ENCODE results near the gene PANK4. TPM values are rescaled to one million over a fixed set of nuclear protein-coding genes. Genes with fewer than 3 reads are reported as not detected.
A peak's percentile ranks its signal among the peaks of the same experiment; 100 is the strongest.

PANK4 gene
- total and polyA plus RNA-seq, 9 of the 15 experiments (the other 6 are each of a cell fraction or from before 2014, with no cell fraction given): 0.93 to 55.6 (median 31.5) TPM

DNA sequence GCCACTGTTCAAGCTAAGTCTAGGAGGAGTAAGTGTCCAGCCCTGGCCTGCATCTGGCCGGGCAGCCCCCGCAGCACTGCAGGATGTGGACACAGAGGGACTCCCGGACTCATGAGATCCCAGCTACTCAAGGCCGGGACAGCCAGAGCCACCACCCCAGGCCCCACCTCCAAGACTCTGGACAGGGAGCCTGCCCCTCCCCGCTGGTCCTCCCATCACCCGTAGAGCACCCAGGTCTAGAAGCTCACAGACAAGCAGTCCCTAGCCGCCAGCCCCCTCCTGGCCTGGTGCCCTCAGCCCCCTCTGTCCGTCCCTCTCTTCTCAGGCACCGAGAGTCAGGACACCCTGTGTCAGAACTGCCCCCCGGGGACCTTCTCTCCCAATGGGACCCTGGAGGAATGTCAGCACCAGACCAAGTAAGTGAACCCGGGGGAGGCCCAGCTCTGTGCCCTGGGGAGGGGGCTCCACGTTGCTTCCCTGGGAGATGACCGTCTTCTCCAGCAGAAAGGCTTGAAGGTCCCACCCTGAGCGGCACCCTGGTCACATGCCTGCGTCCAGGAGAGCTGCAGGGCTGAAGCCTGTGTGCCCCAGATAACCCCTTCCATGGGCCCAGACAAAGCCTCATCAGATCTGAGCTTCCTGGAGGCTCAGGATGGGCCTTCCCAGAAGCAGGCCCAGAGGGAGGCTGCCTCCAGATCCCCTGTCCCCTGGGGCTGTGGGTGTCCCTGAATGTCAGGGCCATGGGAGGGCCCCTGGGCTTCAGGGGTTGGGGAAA lies 34.1 kb upstream of the PANK4 start (continued):
- peak; percentile 36 to 46; a peak in 1 of 4 replicates for TF ChIP-seq UBTF (IDR thresholded peaks at IDR 0.05; ENCODE audit: borderline replicate concordance in 1 of 2, low read depth in 2 of 2, low read length in 2 of 2)
- no peak for TF ChIP-seq BRD9 (IDR thresholded peaks at IDR 0.05; ENCODE audit: low read depth, partially characterized antibody)
- TF ChIP-seq SP2 (IDR thresholded peaks at IDR 0.05; ENCODE audit: extremely low read depth, low read depth, low read length, poor library complexity, severe bottlenecking): no peak
- TF ChIP-seq FOS (IDR thresholded peaks at IDR 0.05; ENCODE audit: extremely low read depth, insufficient read length): no peak
- no peak for TF ChIP-seq HDAC8 (tag; IDR thresholded peaks at IDR 0.05)
- no peak for TF ChIP-seq ZNF318 (IDR thresholded peaks at IDR 0.05; ENCODE audit: borderline replicate concordance in 1 of 2, low read depth in 1 of 2)
- no peak for TF ChIP-seq LEF1 (IDR thresholded peaks at IDR 0.05)
- no peak for TF ChIP-seq BCL6 (CRISPR knock-in tag; IDR thresholded peaks at IDR 0.05)
- no peak for TF ChIP-seq GTF2A2 (tag; IDR thresholded peaks at IDR 0.05)
- TF ChIP-seq JUN (IDR thresholded peaks at IDR 0.05; ENCODE audit: borderline replicate concordance, low read depth, low read length): no peak
- no peak for TF ChIP-seq JUN (CRISPR knock-in tag; IDR thresholded peaks at IDR 0.05; ENCODE audit: borderline replicate concordance)
- TF ChIP-seq ZNF253 (CRISPR knock-in tag; conservative IDR thresholded peaks at IDR 0.05): no peak
- no peak for TF ChIP-seq SETDB1 (IDR thresholded peaks at IDR 0.05; ENCODE audit: low read length)
- no peak for TF ChIP-seq MCM2 (IDR thresholded peaks at IDR 0.05; ENCODE audit: low read depth)
- TF ChIP-seq FOXA3 (CRISPR knock-in tag; conservative IDR thresholded peaks at IDR 0.05 in 1 of 2, IDR thresholded peaks at IDR 0.05 in 1 of 2): no peak
- TF ChIP-seq ZFX (CRISPR knock-in tag; IDR thresholded peaks at IDR 0.05): peak; percentile 47; the same call in 1 of the 2 replicates
